NOMO-1 treated with DMSO at 0.1 percent for 48 hours (cell line): ENCODE data around the gene MC3R.
A peak's percentile ranks its signal among the peaks of the same experiment; 100 is the strongest.

ENCODE experiments used
- DNase-seq: peaks from one replicate; lab custom pipeline; 2025; ENCODE audit not compliant: unreplicated experiment; lab: John Stamatoyannopoulos, UW

Gene MC3R

DNA sequence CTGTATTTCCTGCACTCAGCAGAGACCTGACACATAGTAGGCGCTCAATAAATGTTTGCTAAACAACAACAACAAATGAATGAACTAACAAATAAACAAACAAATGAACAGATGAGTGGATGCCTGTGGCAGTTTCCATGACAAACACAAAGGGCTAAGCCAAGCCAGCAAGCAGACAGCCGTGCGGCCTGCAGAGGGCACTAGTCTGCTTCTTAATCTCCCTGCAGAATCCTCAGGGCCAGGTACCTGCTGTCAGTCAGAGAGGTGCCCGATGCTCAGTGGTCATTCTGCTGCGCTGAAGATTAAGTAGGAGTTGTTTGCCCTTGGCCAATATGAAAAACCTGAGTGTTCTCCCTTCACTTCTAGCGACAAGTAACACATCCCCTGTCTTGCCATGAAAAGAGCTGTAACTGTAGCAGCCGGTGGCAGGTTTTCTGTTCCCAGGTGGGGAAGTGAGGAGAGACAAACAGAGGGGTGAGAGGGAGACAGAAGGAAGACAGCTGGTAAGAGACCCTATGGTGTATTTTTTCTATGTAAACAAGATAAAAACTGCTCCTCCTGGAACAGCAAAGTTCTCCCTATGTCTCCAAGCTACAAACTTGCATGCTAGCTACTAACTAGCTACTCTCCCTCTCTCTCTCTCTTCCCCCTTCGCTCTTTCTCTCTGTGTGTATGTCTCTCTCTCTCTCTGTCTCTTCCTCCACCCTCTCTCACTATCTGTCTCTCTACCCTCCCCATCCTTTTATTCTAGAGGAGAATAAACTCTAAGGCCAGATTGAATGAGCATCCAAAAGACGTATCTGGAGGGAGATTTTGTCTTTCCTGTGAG lies at the start of gene MC3R:
TSS of gene MC3R (plus strand) at position 779 of the 829 bp plus-strand sequence. CDS start 112 bp downstream, outside the sequence.
- DNase-seq, result peak; percentile 54

DNA sequence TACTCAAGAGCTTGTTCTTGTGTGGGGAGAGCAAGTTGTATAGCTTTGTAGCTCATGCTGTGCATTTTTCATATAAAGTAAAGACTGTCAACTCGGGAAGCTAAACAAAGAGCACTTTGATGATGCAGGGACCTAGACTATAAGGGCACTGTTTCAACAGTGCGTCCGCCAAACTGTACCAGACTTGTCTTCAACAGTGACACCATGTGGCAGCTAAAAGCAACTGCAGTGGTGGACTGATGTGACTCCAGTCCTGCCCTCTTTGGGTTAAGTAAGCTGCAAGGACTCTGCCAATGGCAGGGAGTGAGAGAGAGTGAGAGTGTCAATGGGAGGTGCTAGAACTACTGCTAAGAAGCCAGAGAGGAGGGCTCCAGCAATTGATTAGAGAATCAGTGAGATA lies 48.1 kb upstream of the MC3R start:
- no peak for DNase-seq

DNA sequence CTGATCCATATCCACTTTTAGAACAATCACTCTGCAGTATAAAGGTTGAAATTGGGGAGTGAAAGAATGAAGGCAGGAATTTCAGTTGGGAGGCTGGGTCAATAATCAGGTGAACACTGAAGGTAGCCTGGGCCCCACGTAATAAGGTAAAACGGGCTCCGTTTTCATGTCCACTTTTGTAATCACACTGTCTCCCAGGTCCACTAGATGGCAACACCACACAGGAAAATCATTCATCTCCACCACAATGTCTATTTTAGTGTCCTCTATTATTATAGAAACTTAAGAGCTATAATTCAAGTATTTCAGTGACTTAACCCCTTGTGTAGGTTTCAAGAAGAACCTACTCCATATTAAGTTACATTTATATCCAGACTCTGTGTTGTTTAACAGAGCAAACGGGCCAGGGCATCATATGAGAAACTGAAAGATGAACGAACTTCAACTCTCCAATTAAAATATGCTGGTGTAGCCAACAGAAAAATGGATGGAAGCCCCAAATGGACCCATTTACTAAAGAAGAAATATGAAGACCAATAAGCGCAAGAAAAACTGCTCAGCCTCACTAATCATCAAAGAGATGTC lies 45.9 kb upstream of the MC3R start:
- DNase-seq, result peak; percentile 32

DNA sequence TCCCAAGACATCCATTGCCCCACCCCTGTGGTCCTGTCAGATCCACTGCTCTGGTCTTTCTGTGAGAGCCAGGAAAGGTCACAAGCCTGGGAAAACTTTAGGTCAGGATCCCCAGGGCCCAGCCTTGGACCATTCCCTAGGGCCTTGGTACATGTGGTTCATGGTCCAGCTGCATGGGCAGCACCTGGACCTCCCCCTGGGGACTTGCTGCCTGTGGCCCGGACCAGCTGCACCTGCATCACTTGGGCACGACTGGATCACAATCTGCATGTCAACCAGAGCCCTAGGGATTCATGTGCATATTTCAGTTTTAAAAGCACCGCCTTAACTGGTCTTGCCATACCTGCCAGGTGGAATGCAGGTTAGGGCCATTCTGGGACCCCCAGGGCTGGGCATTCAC lies 44.3 kb upstream of the MC3R start:
- no peak for DNase-seq

DNA sequence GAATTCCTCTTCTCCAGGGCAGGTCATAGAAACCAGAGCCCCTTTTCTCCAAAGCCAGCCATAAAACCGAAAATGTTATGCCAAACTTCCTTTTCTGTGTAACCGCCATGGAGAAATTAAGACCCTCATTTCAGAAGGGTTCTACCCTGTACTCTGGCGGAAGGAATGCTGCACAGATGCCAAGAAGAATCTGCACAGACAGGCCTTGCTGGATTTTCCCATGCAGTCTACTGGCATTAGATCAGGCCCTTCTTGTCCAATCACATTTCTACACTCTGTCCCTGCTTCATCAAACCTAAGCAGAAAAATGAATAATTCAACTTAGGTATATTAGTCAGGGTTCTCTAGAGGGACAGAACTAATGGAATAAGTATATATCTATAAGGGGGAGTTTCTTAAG lies 43.2 kb upstream of the MC3R start:
- DNase-seq, result no peak

DNA sequence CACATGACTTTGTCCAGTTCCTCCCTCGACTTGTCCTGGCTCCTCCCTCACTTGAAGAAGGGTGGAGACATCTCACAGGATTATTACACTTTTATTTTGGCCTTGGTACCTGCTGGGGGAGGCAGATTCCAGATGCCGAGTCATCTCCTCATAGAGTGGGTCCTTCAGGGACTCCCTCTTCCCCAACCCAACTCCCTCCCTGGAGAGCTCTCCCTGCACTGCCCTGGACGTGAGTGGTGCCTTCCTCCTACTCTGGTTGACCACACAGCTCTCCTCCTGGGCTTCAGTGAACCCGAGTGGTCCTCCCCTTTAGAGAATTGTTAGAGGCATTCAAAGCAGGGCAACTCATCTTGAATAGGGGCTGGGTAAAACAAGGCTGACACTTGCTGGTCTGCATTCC lies 40.9 kb upstream of the MC3R start:
- no peak for DNase-seq

DNA sequence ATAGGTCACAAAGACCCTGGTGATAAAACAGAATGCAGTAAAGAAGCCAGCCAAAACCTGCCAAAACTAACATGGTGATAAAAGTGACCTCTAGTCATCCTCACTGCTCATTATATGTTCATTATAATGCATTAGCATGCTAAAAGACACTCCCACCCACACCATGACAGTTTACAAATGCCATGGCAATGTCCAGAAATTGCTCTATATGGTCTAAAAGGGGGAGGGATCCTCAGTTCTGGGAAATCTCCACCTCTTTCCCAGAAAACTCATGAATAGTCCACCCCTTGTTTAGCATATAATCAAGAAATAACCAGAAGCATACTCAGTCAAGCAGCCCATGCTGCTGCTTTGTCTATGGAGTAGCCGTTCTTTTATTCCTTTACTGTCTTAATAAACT lies 40.4 kb upstream of the MC3R start:
- DNase-seq, result no peak

DNA sequence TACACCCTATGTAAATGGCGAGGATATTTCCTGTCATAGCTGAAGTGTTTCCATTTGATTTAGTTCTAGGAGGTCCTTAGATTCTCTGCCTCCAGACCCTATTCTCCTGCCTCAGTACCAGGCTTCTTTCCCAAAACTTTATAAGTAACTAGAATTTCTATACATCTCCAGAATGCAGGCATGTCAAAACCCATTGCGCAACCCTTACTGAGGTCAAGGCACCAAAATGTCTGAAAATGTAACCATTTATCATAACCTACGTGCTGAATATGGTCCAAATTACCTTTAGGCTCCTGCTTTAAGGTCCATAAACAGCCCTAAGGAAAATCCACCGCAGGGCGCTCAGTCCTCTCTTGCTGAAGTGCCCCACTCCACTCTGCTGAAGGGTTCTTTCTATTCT lies 37.5 kb upstream of the MC3R start:
- DNase-seq, result no peak

DNA sequence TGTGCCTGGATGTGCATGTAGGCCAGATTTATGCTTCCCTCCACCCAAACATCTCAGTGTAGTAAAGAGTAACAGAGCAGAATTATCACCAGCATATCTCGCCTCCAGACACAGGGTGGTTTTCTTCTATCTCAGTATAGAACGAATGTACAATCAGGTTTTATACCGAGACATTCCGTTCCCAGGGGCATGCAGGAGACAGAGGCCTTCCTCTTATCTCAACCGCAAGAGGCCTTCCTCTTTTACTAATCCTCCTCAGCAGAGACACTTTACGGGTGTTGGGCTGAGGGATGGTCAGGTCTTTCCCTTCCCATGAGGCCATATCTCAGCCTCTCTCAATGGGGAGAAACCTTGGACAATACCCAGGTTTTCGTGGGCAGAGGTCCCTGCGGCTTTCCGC lies 36.4 kb upstream of the MC3R start:
- DNase-seq, result peak; percentile 35

DNA sequence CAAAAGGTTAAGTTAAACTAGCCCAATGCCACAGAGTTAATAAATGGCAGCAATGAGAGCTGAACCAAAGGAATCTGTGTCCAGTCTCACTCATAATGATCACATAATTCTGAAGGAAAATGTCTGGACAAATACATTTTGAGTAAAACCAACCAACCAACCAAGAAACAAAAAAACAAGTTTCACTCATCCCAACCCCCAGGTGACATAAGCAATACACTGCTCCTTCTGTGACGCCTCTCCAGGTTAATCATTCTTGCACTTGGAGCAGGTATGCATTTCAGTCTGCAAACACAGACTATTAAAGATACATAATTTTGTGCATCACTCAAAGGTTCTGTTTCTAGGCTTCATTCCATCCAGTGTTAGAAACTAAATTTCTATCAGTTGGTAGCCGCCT lies 35.2 kb upstream of the MC3R start:
- DNase-seq, result no peak

DNA sequence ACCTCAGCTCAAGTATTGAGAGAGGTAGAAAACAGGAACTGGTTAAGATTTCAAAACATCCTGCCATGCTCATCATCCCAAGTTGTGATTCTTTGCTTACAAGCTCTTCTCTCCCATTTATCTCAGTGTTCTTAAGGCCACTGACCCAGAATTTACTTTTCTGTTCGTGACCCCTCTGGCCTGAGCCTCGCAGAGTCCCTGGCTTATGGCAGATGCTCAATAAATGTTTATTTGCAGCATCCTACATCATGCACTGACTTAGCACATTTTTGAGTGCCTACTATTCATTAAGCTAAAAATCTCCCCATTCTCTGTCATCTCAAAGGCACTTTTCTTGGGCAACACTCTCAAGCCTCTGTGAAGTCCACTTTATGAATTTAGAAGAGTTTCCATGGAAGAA lies 33.4 kb upstream of the MC3R start:
- DNase-seq, result peak; percentile 5

DNA sequence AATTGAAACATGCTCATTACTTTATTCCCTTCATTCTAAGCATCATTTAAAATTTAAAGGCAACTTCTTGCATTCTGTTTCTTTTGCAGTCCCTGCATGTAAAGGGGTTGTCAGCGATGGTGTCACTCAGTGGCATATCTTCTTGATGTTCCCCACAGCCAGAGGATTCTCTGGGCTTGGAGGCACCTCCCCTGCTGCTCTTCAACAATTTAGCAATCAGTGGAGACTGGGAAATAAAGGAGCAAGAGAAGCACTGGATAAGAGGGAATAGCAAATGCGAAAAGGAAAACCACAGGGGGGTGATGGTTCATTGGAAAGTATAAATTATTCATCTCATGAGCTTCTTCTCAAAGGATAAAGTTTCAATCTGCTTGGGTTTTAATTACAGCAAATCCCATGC lies 30.7 kb upstream of the MC3R start:
- DNase-seq, result no peak

DNA sequence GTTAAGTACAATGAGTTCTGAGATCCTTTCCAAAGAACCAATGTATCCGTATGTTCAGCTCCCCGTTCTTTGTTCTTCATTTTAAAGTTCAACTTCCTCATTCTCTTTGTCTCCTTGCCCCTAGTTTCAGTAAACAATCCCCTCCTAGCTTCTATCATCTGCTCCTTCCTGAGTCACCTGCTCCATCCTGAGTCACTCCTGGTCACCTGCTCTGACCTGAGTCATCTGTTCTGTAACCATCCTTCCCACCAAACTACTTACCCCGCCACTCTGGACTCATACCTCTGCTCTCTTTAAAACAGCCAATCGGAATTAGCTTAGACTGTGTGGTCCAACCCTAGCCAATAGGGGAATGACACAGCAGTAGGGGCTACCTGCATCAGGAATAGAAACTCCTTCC lies 27.3 kb upstream of the MC3R start:
- DNase-seq, result peak; percentile 3

DNA sequence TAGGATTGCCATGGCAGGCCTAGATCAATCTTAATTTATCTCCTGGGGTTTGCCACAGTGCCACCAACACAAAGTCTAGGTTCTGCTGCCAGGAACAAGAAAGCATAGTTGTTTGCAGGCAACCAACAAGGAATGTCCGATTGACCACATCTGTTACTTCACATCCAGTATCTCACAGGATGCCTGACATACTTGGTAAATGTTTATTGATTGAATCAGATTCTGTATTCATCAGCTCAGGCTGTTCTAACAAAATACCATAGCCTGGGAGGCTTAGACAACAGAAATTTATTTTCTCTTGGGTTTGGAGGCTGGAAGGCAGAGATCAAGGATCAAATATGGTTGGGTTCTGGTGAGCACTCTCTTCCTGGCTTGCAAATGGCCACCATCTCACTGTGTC lies 26.3 kb upstream of the MC3R start:
- DNase-seq, result no peak

DNA sequence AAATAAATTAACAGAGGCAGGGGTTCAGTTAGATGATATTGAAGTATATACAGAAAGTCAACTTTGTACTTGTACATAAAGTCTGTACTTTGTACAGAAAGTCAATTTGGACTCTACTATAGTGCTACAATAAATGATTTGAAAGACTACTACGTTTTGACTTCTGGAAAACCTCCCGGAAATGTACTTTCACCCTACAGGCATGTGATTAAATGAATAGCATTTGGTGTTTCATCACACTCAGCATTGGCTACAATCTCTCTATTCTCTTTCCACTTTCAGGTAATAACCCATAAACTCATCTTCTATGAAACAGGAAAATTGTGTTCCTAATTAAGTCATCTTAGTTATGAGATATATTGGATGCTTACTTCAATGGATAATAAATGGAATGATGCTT lies 25.6 kb upstream of the MC3R start:
- no peak for DNase-seq

DNA sequence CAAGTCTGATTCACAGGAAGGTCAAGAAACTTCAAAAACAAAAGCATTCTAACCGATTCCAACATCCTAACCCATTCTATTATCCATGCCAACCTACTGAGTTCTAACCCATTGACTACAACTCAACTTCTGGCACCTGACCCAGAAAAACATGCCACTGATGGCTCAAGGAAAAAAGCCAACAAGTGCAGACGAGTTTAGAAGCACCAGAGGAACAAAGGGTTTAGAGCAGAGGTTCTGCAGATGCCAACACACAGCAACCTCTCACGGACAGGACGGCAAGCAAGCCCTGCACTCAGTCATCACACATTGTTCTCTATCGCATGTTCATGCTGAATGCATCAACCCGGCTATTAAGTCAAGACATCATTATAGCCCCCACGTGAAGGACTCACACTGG lies 25.2 kb upstream of the MC3R start:
- DNase-seq, result no peak

DNA sequence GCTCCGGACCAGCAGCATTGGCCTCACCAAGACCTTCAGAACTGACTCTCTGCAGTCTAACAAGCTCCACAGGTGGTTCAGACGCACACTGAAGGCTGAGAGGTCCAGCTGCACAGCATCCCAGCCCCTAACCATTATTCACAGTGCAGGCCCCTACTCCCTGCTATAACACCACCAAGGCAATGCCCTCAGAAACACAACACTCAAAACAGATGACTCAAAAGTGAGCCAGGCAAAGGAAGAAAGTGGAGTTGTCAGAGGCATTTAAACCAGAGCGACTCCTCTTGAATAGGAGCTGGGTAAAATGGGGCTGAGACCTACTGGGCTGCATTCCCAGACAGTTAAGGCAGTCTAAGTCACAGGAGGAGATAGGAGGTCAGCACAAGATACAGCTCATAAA lies 20.5 kb upstream of the MC3R start:
- DNase-seq, result no peak

DNA sequence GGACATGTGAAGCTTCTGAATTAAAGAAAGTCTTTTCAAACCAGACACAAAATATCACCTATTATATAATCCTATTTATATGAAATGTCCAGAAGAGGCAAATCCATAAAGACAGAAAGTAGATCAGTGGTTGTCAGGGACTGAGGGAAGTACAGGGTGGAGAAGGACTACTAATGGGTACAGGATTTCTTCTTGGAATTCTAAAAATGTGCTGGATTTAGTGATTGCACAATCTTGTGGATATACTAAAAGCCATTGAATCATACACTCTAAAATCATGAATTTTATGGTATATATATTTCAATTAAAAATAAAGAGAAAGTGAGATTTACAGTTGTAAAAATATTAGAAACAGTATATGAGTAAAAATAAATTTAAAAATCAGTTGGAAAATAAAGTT lies 18.7 kb upstream of the MC3R start:
- no peak for DNase-seq

DNA sequence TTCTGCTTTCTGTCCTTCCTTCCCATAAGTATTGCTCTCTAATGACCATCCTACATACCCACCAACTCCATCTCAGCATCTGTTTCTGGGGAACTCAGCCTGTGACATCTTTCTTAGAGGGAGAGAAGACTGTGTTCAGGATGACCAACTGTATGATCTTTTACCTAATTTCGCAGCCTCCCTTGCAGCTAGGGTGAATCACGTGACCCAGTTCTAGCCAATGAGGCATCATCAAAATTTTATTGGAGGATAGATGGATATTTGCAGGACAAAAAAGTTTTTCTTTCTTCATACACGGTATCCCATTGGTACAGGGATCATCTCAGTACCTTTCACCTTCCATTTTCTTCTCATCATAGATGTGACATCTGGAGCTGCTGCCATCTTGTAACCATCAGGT lies 14.4 kb upstream of the MC3R start:
- no peak for DNase-seq

DNA sequence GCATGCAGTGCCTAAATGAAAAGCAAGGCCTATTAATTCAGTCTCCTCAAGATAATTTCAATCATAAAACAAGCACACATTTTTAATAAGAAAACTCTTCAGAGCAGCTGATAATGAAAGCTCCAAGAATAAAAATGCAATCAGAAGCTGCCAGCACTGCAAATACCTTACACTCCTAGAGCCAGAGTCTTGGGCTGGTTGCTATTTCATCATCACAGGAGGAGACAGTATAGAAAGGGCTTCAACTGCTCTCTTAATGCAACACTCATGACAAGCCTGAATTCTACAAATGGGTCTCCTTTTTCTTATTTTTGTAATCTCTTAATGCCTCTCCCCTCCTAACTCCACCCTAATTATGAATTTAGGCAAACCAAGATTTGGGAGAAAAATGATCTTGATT lies 11.2 kb upstream of the MC3R start:
- no peak for DNase-seq

DNA sequence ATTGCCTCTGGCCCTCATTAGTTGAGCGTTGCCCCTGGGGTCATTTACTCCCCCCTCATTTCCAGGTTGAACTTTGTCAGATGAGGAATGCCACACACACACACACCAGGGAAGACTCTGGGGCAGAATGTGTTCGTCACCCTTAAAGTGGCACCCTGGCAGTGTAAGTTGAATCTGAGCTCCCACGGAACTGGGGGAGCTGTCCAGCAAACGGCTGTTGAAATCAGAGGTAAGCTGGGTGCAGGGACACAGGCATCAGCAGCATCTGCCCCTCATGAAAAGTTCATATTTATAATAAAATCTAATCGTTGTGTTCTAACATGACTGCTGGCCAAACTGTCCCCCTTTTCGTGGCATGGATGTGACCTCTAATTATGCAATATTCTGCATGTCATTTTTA lies 4.3 kb upstream of the MC3R start:
- DNase-seq, result no peak

DNA sequence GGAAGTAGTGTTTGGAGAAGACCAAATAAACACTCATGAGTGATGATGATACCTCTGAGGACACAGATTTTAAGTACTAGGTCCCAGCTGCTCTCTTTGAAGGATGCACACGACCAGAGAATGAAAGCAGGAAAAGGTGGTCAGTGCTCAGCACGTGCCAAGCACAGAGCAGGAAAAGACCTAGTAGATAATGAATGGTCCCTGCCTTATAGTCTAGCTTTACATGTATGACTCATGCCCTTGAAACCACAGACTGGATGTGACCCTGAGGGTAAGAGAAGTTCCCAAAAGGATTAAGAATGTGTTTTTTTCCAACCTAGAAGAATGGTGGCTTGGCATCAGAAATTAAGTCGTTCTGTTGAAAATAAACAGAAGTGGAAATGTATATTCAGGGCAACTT lies 2.8 kb upstream of the MC3R start:
- peak; percentile 21 for DNase-seq
